Breast epithelium (tissue), 3 donors: ENCODE measurements around the gene FBXO3.

ENCODE experiments used
- POLR2A ChIP-seq: fragments of 450-650 bp; IDR thresholded peaks from one replicate; pipeline ENCODE4 v1.6.1; 2016; ENCODE audit warnings: antibody characterized with exemption, mild to moderate bottlenecking, moderate library complexity
- POLR2AphosphoS5 ChIP-seq, 3 donors: sonication (generic); formaldehyde crosslinking; IDR thresholded peaks; one replicate each; pipeline ENCODE4 v1.6.1; 2017; ENCODE audit warnings: antibody characterized with exemption in 3 of 3
- TF ChIP-seq, protein P1 (sequence below), 3 donors: fragments of 450-650 bp; IDR thresholded peaks; one replicate each; pipeline ENCODE4 v1.5.1; 2016 to 2017; ENCODE audit warnings: antibody characterized with exemption in 3 of 3, mild to moderate bottlenecking in 3 of 3, moderate library complexity in 3 of 3

DNA sequence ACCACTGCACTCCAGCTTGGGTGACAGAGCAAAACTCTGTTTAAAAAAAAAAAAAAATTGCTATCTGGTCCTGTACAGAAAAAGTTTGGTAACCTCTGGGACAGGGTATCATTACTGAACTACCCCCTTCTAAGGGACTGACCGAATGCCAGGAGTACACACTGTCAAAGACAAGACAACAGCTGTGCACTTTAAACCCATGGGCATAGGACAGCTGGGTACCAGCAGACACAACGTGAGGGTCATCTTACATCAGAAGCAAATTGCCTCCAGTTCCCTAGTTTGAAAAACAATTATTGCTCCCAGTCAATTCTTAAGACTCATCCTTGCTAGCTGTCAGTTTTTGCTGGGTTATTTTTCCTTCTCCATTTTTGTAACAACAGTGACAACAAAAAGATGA, 55.9 kb downstream of the FBXO3 start:
- TF ChIP-seq, protein P1, sequence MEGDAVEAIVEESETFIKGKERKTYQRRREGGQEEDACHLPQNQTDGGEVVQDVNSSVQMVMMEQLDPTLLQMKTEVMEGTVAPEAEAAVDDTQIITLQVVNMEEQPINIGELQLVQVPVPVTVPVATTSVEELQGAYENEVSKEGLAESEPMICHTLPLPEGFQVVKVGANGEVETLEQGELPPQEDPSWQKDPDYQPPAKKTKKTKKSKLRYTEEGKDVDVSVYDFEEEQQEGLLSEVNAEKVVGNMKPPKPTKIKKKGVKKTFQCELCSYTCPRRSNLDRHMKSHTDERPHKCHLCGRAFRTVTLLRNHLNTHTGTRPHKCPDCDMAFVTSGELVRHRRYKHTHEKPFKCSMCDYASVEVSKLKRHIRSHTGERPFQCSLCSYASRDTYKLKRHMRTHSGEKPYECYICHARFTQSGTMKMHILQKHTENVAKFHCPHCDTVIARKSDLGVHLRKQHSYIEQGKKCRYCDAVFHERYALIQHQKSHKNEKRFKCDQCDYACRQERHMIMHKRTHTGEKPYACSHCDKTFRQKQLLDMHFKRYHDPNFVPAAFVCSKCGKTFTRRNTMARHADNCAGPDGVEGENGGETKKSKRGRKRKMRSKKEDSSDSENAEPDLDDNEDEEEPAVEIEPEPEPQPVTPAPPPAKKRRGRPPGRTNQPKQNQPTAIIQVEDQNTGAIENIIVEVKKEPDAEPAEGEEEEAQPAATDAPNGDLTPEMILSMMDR (IDR thresholded peaks at IDR 0.05), result no peak
- TF ChIP-seq POLR2A (no peak), POLR2AphosphoS5 (IDR thresholded peaks at IDR 0.05) (no peak)
